ENCODE results near the gene ZSCAN1. TPM values are rescaled to one million over a fixed set of nuclear protein-coding genes. Genes with fewer than 3 reads are reported as not detected.

The ZSCAN1 gene
- total RNA-seq, 1 donor from 2014 or later: not detected

- intact Hi-C loops (cut with micrococcal nuclease): no loop called here
Measured at GRCh38 chr19:58038688-58039204, 4.9 kb downstream of the ZSCAN1 start.

GRCh38 chr19:58040751-58041525, 7.1 kb downstream of the ZSCAN1 start:
- intact Hi-C loops (cut with micrococcal nuclease): no loop called here

- intact Hi-C loops (cut with micrococcal nuclease): no loop called here
Measured at GRCh38 chr19:58042495-58043340, 8.9 kb downstream of the ZSCAN1 start.

- intact Hi-C loops (cut with micrococcal nuclease): no loop called here
Measured at GRCh38 chr19:58044391-58044790, 10.6 kb downstream of the ZSCAN1 start.

- intact Hi-C loops (cut with micrococcal nuclease): no loop called here
Measured at GRCh38 chr19:58044886-58045285, 11.1 kb downstream of the ZSCAN1 start.

GRCh38 chr19:58045411-58046050, 11.7 kb downstream of the ZSCAN1 start:
- intact Hi-C loops (cut with micrococcal nuclease): no loop called here

- intact Hi-C loops (cut with micrococcal nuclease): no loop called here
Measured at GRCh38 chr19:58046856-58047255, 13.0 kb downstream of the ZSCAN1 start.

GRCh38 chr19:58047672-58048071, 13.8 kb downstream of the ZSCAN1 start:
- intact Hi-C loops (cut with micrococcal nuclease): no loop called here

GRCh38 chr19:58052256-58052655, 18.4 kb downstream of the ZSCAN1 start:
- intact Hi-C loops (cut with micrococcal nuclease): no loop called here

GRCh38 chr19:58053480-58054156, 19.8 kb downstream of the ZSCAN1 start:
- intact Hi-C loops (cut with micrococcal nuclease): no loop called here

- intact Hi-C loops (cut with micrococcal nuclease): no loop called here
Measured at GRCh38 chr19:58054901-58055874, 21.4 kb downstream of the ZSCAN1 start.

- intact Hi-C loops (cut with micrococcal nuclease): no loop called here
Measured at GRCh38 chr19:58056261-58056660, 22.4 kb downstream of the ZSCAN1 start.

GRCh38 chr19:58056861-58057260, 23.0 kb downstream of the ZSCAN1 start:
- intact Hi-C loops (cut with micrococcal nuclease): no loop called here

GRCh38 chr19:58058467-58058866, 24.6 kb downstream of the ZSCAN1 start:
- intact Hi-C loops (cut with micrococcal nuclease): no loop called here

GRCh38 chr19:58059003-58059670, 25.3 kb downstream of the ZSCAN1 start, which contains the start of gene ZNF135:
ZNF135 (plus strand) TSS chr19:58059282; CDS start chr19:58060003, 721 bp downstream.
- intact Hi-C loops (cut with micrococcal nuclease): no loop called here

GRCh38 chr19:58059671-58060078, 25.9 kb downstream of the ZSCAN1 start:
- intact Hi-C loops (cut with micrococcal nuclease): no loop called here

- intact Hi-C loops (cut with micrococcal nuclease): no loop called here
Measured at GRCh38 chr19:58060231-58060630, 26.4 kb downstream of the ZSCAN1 start.

GRCh38 chr19:58063712-58064111, 29.9 kb downstream of the ZSCAN1 start:
- intact Hi-C loops (cut with micrococcal nuclease): no loop called here

GRCh38 chr19:58067240-58067912, 33.6 kb downstream of the ZSCAN1 start:
- intact Hi-C loops (cut with micrococcal nuclease): no loop called here

All from T-helper 2 cell treated with Interferon-gamma antibody and Interleukin-4, amounts not matched to agents 100 ng/mL and 5 ng/mL, for 36 hours (primary cell).